Measurements from ENCODE around the gene TNFRSF11A. TPM values are rescaled to one million over a fixed set of nuclear protein-coding genes. Genes with fewer than 3 reads are reported as not detected.

Gene TNFRSF11A
- total RNA-seq, 1 donor from 2014 or later: 2.7 TPM

DNA sequence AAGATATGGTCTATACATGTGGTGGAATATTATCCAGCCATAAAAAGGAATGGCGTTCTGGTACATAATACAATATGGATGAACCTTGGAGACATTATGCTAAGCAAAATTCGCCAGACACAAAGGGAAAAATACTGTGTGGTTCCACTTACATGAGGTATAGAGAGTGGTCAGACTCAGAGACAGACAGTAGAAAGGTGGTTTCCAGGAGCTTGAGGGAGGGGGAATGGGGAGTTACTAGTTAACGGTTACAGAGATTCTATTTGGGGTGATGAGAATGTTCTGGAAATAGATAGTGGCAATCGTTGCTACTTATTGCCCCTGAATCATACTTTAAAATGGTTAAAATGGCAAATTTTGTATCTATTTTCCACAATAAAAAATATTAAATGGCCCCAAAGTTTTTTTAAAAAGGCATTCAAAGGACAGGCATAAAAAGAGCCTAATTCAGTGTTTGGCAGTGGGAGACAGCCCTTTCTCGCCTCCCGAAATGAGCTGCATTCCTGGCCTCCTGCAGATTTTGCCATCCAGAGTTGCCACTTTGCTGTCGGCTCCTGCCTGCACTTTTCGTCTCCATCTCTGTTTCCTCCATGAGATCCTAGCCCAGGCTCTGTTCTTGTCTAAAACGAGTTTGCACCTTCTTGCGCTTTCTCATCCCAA, 13.5 kb downstream of the TNFRSF11A start:
- ATAC-seq: no peak
- intact Hi-C loops (cut with DNase I): loop anchor here (5.0 kb wide), 1 partner anchor 209 kb away; no protein-coding TSS in a partner anchor
- DNase-seq (ENCODE audit: low spot score): no peak

DNA sequence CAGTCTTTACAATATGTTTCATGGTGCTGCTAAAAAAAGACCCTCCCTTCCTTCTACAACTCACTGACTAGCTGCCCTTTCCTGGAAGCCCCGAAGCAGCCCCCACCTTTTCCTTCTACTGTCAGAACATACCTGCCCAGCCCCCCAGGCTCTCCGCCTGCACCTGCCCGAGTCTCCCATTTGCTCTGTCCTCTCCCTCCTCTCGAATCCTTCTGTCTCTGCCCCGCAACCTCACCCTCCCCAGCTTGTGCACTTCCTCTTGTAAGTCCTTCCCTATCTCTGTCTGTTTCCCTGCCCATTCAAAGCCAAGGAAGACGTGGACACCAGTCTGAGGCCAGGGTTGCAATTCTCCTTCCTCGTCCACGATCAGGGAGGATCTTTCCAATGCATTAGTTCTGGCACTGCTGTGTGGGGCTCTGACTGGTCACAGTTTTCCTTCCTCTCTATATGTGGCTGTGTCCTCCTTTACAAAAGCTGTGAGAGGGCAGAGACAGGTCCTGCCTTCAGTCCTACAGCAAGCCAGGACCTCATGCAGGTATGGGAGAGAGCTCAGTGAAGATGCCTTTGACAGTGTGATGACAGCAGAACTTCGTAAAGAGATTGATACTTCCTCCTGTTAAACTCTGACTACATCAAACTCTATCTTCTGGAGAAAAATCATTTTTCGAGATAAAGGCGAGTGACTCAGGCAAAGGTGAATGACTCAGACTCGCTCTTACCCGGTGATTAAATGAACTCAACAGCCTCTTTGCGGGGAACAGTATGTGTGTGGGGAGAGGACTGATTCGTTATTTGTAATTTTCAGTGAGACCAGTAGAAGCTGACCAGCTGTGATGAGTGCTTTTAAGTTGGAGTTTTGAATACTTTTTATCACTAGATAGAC, 14.2 kb downstream of the TNFRSF11A start:
- no peak for ATAC-seq
- intact Hi-C loops (cut with DNase I): loop anchor here (5.0 kb wide), 1 partner anchor 208 kb away; no protein-coding TSS in a partner anchor
- no peak for DNase-seq (ENCODE audit: low spot score)

DNA sequence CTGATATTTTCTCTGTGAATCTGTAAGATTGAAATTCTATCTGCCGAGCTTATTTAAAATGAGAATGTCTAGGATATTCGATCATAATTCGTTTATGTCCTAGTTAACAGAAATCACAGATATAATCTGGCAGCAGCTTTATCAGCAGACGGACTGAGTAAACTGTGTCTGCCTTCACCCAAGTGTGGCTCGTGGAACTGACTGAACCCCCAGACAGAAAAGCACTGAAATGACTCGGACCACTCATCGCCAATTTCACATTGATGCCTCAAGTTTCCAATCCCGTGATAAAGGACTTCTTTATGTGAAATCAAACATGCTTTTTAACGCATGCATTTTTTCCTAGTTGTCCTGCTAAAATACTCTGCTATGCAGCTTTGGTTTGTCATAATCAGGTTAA, 15.9 kb downstream of the TNFRSF11A start:
- ATAC-seq (no peak), DNase-seq (ENCODE audit: low spot score) (no peak)
- intact Hi-C loops (cut with DNase I): no loop called here

DNA sequence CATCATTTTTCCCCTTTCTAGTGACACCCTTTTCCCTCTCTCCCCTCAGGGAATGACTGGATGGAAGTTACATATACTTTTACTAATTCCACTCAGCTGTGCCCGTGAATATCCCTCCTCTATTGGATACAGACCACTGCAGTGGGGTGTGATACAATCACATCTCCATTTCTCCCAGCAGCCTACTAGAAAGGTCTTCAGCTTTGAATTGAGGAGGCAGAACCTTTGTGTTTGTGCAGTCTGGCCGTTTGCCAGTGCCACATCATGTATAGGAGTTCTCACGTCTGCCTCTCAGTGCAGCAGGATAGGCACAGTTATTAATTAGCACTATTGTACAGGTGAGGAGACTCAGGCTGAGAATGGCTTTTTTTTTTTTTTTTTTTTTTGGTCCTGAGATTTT, 16.4 kb downstream of the TNFRSF11A start:
- intact Hi-C loops (cut with DNase I): no loop called here
- no peak for DNase-seq (ENCODE audit: low spot score)
- ATAC-seq: no peak

DNA sequence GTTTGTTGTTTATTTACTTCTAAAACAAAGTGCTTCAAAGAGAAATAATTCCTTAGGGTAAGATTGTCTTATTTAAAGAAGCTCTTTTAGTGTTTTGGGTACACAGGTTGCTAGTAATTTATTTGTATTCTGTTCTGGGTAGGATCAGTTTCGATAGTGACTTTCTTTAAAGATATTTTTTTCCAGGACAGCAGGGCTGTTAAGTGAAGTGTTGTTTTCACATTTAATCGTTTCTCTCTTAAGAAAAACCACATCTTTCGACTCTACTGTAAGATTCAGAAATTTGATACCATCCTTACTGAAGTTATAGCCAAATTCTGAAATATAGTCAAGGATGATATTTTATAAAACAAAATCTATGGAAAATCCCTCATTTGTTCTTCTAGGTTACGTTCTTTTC, 17.8 kb downstream of the TNFRSF11A start:
- intact Hi-C loops (cut with DNase I): no loop called here
- no peak for ATAC-seq
- DNase-seq (ENCODE audit: low spot score): no peak

DNA sequence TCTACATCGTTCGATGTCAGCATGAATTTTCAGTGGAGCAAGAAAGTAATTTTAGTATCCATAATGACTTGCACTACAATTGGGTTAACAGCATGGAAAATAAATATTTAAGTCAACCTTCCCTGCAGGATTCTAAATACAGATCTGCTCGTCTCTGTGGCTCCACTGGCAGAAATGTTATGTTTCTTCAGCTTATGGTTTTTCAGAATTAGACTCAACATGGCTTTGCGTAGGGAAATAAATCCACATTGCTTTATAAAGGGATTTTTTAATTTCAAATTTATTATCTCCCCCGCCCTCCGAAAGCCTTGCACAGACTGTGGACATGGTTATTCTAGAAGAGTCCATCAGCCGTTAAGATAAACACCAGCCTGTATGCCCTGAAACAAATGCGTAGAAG, 18.2 kb downstream of the TNFRSF11A start:
- DNase-seq (ENCODE audit: low spot score) (no peak), ATAC-seq (no peak)
- intact Hi-C loops (cut with DNase I): no loop called here

DNA sequence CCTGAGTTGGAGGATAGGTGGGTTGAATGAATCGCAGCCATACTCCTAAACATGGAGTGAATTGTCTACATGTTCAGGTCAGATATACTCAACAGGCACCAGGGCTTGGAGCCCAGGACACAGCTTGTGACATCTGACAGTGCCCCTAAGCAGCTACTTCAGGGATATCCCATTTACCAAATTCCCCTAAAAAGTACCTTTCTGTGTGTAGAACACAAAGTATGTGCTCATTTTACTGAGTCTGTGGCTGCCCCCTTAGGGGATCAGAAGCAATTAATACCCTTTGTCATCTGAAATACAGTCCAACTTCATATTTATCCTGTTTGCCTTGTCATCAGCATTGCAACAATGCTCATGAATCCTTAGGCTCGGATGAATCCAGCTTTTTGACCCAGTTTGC, 20.8 kb downstream of the TNFRSF11A start:
- no peak for DNase-seq (ENCODE audit: low spot score)
- ATAC-seq: no peak

DNA sequence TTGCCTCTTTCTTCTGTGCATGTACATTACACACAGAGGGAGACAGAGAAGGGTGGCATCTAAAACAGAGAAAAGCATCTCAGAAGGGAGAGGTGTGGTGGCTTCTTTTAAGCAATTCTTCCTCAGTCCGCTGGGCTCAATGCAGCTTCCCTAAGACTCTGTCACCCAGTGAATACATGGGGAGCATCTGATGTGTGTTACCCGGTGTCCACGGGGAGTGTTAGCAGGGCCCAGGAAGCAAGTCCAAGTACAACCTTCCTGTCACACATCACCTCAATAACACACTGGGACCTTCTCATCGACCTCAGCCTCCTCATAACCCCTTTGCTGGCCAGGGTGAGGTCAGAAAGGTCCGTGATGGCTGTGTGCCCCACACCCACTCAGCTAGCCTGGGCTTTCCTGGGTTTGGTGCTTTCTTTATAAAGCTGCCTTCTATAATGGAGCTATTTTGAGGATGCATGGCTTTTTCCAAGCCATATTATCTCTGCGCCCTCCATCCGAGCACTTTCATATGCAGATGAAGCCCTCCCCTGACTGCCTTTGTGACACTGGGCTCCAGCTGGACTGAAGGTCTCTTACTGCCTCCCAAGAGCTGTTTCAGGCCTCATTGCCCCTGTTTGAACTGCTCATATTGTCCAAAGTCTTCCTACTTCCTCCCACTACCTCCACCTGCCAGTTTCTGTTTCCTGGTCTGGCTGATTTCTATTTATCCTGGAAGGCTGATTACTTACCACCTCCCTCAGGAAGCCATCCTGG, 21.4 kb downstream of the TNFRSF11A start:
- ATAC-seq (no peak), DNase-seq (ENCODE audit: low spot score) (no peak)
- intact Hi-C loops (cut with DNase I): no loop called here

More for the DNA sequence above, 20.8 kb downstream of the TNFRSF11A start:
- intact Hi-C loops (cut with DNase I): no loop called here

DNA sequence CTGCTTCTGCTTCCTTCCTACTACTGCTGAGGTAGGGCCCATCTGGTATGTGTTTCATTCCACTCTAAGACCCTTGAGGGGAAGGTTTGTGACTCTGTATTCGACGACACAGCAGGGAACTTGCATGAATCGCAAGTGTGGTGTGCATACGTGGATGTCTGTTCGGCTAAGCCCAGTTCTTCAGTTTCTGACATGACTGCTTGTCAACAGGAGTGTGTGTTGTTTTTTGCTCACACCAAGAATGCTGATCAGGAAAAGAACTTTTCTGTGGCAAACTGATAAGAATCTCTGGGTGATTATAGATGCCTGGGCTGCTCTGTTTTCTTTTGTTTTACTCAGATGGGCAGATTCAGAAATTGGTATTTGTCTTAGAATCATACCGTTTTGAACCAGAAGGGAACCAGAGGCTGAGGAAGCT, 22.0 kb downstream of the TNFRSF11A start:
- no peak for ATAC-seq
- intact Hi-C loops (cut with DNase I): no loop called here
- DNase-seq (ENCODE audit: low spot score): no peak

DNA sequence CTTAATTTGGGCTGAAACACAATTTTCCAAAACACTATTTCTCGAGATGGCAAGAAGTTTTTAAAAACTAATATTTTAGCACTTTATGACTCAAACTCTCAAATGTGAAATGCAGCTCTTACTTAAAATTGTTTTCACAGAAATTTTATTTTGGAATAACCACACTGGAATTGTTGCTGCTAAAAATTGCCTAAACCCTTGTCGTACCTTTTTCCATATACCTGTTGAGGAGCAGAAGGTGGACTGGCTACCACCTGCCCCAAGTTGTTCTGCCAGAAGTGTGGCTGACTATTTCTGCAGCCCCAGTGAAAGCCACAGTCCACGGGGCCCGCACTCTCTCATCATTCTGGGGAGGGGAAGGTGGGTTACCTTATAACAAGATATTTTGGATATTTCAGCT, 23.4 kb downstream of the TNFRSF11A start:
- no peak for ATAC-seq
- intact Hi-C loops (cut with DNase I): no loop called here
- DNase-seq (ENCODE audit: low spot score): no peak

DNA sequence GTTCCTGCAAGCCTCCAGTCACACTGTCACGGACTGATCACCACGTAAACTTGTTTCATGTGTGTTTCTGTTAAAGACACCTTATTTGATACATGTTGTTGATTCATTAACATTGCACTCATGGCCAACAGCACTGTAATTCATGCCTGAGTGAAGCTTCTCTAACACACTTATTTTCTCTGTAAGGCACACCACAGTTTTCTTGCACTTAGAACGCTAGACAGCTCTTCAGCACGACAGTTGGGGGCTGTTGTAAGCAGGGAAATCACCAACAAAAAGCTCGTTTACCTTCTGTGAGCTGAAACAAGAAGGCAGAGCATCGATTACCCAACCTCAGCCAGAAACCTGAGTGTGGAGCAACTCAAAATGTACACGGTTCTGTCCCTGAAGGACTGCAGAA, 28.1 kb downstream of the TNFRSF11A start:
- ATAC-seq: no peak
- no peak for DNase-seq (ENCODE audit: low spot score)
- intact Hi-C loops (cut with DNase I): no loop called here

DNA sequence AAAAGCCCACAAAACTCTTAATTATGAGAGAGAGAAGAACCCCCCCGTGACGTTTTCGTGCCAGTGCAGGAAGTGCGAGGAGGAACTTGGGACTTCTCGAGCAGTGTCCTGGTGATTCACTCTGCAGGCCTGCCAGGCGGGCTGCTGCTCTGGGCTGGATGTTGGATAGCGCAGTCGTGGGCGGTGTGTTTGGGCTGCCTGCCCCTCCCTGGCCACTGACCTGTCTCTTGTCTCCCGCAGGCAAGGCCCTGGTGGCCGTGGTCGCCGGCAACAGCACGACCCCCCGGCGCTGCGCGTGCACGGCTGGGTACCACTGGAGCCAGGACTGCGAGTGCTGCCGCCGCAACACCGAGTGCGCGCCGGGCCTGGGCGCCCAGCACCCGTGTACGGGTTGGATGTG, 29.0 kb downstream of the TNFRSF11A start:
- no peak for ATAC-seq
- intact Hi-C loops (cut with DNase I): no loop called here
- DNase-seq (ENCODE audit: low spot score): no peak

DNA sequence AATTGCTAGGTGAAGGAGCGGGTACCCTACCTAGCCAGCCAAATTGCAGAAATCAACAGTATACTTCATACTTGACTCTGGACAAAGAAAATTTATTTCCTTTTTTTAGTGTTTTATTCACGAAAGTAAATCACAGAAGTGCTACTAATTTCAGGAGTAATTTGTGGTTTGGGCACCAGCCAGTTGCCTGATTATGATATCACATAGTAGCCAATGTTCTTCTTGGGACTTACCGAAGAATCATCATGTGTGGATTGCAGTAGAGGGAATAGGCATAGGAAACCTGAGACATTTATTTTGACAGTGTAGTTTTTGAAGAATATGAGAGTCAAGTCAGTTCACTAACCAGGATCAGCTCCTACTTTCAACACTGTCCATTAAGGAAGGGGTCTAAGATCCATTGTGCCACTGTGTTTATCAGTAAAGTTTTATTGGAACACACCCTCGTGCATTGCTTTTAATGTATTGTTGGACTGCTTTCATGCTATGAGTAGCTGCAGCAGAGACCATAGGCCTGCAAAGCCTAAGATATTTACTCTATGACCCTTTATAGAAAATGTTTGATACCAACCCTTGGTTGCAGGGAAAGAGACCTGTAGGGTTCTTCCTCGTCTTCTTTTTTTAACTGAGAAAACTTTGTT, 32.1 kb downstream of the TNFRSF11A start:
- ATAC-seq (no peak), DNase-seq (ENCODE audit: low spot score) (no peak)
- intact Hi-C loops (cut with DNase I): no loop called here

DNA sequence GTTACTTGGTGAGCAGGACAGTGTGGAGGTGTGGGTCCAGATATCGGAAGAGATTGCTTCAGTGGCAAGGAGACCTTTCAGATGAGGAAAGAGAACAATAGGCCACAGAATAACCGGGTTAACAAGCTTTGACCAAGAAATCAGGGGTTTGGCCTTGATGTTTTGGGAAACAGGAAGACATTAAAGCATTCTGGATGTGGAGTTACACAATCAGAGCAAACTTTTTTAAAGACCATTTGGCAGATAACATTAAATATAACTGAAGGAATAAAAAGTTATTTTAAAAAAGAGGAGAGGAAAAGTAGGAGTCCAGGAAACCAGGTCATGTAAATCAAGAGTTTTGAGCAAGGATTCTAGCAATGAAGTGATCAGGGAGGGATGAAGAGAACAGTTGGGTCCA, 35.7 kb downstream of the TNFRSF11A start:
- intact Hi-C loops (cut with DNase I): no loop called here
- no peak for ATAC-seq
- DNase-seq (ENCODE audit: low spot score): no peak

DNA sequence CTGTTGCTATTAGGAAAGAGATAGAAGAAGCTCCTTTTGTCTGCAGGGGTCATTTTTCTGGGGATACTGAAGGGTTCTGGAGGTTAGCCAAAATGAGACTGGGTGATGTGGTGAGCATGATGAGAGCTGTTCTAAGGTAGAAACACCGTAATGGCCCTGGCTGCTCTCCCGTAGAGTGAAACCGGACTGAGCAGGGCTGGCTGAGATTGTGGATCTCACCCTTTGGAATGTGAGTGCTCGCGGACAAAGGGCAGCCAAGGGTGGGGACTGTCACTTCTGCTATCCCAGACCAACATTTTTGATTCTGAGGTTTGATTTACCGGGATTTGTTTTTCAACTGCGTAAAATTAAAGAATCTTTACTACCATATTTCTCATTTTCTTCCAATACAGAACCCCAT, 36.2 kb downstream of the TNFRSF11A start:
- no peak for DNase-seq (ENCODE audit: low spot score)
- intact Hi-C loops (cut with DNase I): no loop called here
- no peak for ATAC-seq

DNA sequence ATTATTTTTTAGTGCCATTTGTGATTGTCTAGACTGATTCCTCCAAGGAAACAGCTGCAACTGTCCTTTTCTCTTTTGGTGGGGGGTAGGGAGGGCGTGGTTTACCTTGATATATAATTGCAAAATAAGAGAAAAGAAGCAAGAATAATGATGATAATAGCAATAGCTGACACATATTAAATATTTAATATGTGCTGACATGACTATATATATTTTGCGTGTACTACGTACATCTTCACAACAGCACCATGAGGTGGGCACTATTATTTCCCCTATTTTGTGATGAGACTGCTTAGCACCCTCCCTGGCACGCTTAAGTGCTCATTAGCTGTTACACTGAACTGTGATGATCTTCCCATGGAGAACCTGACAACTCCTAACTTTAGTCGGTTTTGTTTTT, 39.4 kb downstream of the TNFRSF11A start:
- ATAC-seq: no peak
- intact Hi-C loops (cut with DNase I): no loop called here
- DNase-seq (ENCODE audit: low spot score): no peak

DNA sequence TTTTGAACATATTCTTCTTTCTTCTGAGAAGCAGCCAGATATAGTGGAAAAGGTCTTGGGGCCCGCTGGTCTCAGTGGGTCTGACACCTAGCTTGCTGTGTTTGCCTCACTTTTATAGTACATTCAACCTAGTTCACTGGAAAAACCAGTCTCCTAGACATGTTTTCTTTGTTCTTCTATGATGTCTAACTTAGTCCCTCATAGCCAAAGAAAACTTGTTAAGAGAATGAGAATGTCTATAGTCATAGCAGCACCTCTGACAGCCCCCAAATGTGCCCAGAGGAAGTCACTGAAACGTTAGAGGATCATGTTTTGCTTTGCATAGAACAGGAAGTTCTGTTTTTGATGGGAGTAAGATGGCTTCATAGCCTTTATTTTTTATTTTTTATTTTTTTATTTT, 40.3 kb downstream of the TNFRSF11A start:
- DNase-seq (ENCODE audit: low spot score): no peak
- intact Hi-C loops (cut with DNase I): no loop called here
- no peak for ATAC-seq

DNA sequence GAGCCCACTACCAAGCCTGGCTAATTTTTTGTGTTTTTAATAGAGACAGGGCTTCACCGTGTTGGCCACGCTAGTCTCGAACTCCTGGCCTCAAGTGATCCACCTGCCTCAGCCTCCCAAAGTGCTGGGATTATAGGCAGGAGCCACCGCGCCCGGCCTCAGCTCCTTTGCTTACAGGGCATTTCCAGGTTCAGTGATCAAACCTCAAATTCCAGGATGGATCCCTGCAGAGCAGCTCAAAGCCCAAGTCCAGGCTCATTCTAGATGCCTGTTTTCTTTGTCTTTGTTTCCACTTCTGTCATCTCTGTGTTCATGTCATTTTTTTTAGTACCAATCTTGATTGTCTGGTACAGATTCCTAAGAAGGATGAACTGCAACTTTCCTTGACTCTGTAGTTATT, 41.9 kb downstream of the TNFRSF11A start:
- DNase-seq (ENCODE audit: low spot score) (no peak), ATAC-seq (no peak)
- intact Hi-C loops (cut with DNase I): no loop called here

DNA sequence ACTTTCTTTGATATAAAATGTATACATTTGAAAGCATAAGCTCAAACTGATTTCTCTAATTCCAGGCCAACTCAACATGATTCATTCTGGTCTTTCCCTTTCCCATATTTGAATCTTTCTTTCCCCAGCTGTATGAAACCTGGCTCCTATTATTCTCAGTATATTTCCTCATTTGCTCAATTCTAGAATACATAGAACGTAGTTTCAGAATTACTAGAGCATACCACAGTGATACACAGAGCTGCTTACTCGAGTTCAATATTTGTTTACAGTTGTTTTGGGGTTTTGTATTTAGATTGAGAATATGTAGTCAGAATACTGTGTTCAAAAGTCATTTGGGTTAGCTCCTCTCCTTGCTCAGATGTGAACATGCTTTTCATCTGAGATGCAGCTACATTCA, 43.0 kb downstream of the TNFRSF11A start:
- intact Hi-C loops (cut with DNase I): no loop called here
- no peak for ATAC-seq
- no peak for DNase-seq (ENCODE audit: low spot score)

All from sciatic nerve (tissue), 2 donors.